GM18526 (cell line): ENCODE measurements around the gene NAPSA.

Experiments
- POLR2A ChIP-seq: IDR thresholded peaks from 3 replicates; pipeline ENCODE4 v1.6.1; 2011; ENCODE audit not compliant: insufficient read length; ENCODE audit errors: extremely low read depth

NAPSA gene

GRCh38 chr19:50365434-50366306 lies at the start of gene NAPSA:
TSS of gene NAPSA (minus strand) at chr19:50365639. CDS start at chr19:50365621, 18 bp downstream.
- TF ChIP-seq POLR2A, result no peak

DNA sequence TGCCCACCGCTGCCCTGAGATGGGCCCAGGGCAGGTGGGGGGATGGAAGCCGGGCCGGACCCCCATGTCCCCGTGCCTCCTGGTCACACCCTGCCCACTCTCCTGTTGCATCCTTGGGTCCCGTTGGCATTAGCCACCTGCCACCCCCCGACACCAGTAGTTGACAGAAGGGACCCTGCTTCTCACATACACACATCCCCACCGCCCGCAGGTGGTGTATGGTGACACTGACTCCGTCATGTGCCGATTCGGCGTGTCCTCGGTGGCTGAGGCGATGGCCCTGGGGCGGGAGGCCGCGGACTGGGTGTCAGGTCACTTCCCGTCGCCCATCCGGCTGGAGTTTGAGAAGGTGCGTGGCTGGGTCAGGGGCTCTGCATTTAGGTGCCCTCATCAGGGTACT lies 48.1 kb upstream of the NAPSA start:
- no peak for TF ChIP-seq POLR2A

DNA sequence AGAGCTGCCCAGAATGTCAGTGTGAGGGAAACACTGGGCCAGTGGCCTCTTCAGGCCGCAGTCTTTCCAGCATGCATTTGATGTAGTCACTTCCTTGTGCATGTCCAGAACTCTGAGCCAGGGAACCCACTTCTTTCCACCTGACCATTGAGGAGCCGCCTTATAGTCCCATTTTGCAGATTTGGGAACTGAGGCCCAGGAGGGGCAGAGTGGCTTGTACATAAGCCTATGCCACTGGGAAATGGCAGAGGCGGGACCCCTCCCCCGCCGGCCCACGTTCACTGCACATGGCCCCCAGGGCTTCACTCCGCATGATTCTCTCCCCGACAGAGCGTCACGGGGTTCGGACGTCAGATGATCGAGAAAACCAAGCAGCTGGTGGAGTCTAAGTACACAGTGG lies 47.7 kb upstream of the NAPSA start:
- no peak for TF ChIP-seq POLR2A

DNA sequence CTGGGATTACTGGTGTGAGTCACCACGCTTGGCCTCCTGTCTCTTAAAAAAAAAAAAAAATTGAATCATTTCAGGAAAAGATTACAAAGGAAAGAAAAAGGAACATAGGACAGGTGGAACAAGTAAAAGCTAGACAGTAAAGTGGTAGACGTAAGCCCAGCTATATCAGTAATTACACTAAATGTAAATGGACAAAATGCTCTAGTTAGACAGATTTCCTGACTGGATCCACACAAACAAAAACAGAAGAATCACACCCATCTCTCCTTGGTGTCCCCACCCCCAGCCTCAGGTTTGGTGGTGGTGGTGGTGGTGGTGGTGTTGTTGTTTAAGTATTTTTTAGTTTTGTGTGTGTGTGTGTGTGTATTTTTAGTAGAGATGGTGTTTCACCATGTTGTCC lies 47.0 kb upstream of the NAPSA start:
- TF ChIP-seq POLR2A, result no peak

DNA sequence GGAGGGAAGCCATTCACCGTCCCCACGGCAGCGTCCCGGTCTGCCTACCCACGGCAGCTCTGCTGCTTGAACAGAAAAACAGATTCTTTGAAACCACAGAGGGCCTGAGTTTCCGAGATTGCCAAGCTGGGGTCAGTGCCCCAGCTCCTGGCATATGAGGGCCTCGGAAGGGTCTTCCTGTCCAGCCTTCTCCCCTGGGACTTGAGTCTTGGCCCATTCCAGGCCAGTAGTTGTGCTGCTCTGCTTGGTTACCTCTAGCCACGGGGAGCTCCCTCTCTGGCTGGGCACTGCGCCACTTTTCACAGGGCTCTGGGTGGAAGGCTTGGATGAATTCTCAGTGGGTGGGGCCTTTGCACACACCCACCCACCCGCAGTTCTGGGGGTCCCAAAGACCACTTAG lies 44.7 kb upstream of the NAPSA start:
- TF ChIP-seq POLR2A, result no peak

GRCh38 chr19:50409347-50409746 lies 43.9 kb upstream of the NAPSA start:
- TF ChIP-seq POLR2A, result no peak

GRCh38 chr19:50406829-50407228 lies 41.4 kb upstream of the NAPSA start:
- TF ChIP-seq POLR2A, result no peak

- TF ChIP-seq POLR2A, result no peak
These were observed 40.8 kb upstream of the NAPSA start for GRCh38 chr19:50406156-50406820.

DNA sequence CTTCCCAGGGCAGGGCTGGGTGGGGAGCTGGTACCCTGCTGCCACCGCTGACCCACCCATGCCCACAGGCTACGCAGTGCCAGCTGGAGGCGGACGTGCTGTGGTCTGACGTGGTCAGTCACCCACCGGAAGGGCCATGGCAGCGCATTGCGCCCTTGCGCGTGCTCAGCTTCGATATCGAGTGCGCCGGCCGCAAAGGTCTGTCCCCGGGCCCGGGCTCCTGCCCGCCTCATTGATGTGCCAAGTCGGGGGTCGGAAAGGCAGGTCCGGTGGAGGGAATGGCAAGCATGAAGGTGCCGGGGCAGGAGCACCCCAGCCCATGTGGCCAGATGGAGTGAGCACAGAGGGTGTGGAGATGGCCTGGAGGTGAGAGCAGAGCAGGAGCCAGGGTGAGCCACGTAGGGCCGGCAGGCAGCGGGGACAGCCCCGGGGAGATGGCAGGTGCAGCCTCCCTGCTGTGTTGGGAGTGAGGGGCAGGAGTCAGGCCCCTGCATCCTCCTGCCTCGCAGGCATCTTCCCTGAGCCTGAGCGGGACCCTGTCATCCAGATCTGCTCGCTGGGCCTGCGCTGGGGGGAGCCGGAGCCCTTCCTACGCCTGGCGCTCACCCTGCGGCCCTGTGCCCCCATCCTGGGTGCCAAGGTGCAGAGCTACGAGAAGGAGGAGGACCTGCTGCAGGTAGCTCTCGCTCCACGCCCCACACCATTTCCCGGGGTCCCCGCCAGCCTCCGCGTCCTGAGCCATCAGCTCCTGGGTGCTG lies 37.3 kb upstream of the NAPSA start:
- no peak for TF ChIP-seq POLR2A

GRCh38 chr19:50401605-50402450 lies 36.4 kb upstream of the NAPSA start:
- no peak for TF ChIP-seq POLR2A

- no peak for TF ChIP-seq POLR2A
These were observed 33.9 kb upstream of the NAPSA start for GRCh38 chr19:50399368-50399745.

DNA sequence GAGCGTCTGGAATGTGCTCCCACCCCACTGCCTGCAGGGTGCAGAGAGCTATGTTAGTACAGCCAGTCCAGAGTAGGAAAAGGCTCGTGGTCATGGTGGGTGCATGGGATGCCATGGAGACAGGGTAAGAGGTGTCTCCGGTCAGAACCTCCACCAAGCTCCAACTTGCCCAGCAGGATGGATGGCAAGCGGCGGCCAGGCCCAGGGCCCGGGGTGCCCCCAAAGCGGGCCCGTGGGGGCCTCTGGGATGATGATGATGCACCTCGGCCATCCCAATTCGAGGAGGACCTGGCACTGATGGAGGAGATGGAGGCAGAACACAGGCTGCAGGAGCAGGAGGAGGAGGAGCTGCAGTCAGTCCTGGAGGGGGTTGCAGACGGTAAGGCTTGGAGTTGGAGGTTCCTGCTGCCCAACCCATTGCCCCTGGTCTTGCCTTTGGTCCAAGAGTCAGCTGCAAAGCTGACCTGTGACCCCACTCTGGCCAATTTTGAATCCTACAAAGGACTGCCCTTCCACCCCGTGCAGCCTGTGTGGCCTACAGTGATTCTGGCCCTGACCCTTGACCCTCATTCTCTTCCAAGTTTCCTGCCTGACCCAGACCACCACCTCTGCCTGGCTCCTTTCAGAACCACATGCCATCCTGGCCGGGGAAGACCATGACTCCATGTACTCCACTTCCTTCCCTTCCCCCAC lies 33.4 kb upstream of the NAPSA start:
- TF ChIP-seq POLR2A, result no peak

DNA sequence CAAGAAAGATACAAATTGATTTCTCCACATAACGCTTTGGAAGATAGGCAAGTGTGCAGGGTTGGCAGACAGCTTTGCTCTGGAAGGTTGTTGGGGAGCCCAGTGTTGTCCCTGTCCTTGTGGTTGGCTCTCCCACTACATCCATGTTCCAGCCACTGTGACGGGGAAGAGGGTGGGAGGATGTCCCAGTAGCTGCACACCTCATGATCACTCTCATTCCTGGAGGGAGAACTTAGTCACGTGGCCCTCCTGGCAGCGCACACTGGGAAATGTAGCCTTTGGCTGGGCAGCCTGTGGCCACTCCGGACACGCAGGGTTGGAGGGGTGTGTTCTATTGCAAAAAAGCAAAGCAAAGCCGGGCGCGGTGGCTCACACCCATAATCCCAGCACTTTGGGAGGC lies 28.6 kb upstream of the NAPSA start:
- no peak for TF ChIP-seq POLR2A

- no peak for TF ChIP-seq POLR2A
These were observed 28.1 kb upstream of the NAPSA start for GRCh38 chr19:50393589-50393988.
